GM21737 (cell line): ENCODE measurements around the gene NTM.

Source experiments
- ATAC-seq: cut with Tn5 transposase; IDR thresholded peaks from one replicate; pipeline ENCODE4 v1.9.1; 2021; ENCODE audit warnings: mild to moderate bottlenecking, moderate library complexity; ENCODE audit not compliant: unreplicated experiment

Gene NTM

DNA sequence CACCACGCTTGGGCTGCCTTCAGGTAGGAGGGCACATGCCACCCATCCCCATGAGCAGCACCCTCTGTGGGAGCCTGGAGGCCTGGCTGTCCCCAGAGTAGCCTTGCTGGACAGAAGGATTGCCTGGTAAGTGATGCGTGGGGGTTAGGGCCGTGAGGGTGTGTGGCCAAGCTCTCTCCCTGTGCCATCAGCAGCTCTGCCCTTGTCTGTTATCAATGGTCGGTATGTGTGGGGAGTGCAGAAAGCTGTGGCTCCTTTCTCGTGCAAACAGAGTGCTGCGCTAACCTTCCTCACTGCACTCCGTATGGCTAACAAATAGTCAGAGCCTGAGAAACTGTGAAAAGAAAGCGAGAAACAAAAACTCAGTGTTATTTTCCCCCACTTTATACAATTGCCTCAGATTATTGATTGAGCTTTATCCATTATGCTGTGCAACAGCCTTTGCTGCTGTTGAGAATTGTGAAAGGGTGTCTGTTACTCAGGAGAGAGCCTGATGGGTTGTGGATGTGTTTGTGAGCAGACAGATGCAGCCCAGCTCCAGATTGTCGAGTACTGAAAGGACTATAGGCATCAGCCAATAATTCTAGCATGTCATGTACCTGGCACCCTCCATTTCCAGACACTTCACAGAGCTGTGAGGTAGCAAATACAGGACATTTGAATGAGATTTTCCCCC is 432.2 kb downstream of the NTM start:
- no peak for ATAC-seq

DNA sequence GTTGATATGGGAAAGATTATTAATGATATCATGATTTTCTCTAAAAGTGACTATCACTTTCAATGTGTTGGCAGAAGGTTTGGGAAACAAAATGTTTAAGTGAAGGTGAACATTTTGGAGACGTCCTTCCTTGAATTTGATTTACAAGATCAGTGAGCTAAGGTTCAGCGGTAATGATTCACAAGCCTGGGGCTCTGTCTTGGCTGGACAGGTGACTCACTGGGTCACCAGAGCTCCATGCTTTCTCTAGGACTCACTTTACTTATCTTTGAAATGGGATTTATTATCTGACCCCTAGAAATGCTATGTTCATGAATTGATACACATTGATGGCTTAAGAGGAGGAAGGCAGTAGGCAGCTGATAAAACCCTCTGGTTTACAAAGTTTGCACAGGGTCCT is 437.5 kb downstream of the NTM start:
- no peak for ATAC-seq

DNA sequence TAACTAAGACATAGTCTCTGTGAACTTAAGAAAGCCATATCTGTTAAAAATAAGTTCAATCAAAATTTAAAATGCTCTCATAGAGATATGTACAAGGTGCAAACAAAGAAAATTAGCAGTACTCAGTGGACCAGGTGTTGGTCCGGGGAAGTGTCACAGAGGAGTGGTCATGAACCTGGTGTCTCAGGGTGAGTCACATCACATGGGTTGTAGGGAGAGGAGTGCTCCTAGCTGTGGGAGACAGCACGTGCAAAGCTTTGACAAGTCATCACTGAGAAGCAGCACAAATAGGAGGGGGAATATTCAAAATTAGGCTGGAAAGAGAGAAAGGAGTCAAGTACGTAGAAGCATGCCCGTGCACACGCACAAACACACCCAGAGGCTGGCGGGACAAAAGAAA is 438.1 kb downstream of the NTM start:
- ATAC-seq = no peak

DNA sequence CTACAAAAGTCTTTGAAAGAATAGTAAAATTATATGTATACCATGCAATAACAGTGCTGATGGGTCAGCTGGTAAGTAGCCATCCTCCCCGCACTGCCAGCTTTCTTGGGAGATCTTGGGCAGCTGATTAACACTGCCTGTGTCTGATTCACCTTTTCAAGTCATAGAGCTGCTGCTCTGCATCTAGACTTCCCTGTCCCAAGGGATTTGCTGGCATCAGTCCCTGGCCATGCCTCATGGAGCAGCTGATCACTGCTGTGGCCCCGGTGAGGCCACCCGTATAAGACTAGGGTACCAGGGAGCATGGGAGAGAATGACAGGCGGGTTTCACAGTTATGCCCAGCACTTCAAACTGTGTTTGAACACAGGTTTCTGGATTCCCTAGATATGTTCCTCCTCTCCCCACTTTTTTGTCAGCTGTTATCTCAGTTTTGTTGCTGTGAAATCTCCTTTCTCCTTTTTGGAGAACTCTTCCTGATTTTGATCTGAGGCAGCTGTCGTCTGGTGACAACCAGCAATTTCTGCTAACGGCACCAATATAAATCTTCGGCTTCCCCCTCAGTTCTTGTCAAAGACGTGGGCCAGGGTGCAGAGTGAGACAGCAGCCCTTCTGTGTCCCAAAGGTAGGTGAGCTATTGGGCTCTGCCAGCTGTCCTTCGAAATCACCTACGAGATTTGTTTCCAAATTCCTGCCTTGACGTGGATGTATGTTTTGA is 438.9 kb downstream of the NTM start:
- no peak for ATAC-seq

DNA sequence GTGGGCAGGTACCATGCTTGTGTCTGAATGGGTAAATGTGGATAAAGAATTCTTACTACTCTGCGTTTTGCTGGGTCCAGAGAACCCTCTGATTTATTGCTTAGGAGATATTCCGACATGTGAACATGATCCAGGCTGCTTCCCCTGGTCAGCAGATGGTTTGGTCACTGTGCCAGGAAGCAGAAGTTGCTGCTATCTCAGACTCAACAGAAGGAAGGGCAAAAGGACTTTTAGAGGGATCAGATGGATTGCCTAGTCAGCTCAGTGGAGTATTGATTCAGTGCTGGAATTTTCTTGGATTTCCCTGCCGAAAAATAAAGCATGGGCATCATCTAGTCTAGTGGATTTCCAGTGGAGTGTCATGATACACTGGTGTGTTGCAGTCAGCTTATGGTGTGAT is 440.1 kb downstream of the NTM start:
- no peak for ATAC-seq

DNA sequence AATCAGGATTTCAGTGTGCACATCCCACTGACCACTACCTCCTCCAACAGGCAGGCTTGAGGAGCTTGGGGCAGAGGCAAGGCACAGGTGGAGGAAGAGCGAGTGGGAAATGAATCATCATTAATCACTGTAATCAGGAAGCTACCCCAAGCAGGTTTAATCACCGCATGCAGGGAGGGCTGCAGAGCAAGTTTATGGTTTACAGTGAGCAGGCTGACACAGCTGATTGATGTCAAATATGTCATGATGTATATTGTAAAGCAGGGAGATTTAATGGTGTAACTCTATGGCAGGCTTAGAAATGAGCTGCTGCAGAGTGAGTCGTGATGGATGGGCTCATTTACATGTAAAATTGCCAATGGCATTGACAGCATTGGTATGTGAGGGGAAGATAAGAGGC is 441.0 kb downstream of the NTM start:
- no peak for ATAC-seq

DNA sequence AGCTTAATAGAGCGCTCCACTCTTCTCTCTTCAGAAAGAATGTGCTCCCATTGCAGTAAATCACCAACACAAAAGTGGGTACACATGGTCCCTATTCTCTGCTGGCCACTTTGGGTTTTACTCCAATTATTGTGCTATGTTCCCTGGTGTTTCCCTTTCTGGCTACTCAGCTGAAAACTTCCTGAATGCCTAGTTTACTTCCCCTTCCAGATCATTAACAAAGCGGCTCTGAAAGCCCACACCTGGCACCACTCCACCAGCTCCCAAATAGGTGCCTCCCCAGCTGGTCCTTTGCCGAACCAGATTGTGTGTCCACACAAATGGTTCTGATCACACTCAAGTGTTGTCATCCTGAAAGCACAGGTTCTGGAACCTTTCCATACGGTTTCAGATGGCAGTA is 443.7 kb downstream of the NTM start:
- ATAC-seq = no peak

DNA sequence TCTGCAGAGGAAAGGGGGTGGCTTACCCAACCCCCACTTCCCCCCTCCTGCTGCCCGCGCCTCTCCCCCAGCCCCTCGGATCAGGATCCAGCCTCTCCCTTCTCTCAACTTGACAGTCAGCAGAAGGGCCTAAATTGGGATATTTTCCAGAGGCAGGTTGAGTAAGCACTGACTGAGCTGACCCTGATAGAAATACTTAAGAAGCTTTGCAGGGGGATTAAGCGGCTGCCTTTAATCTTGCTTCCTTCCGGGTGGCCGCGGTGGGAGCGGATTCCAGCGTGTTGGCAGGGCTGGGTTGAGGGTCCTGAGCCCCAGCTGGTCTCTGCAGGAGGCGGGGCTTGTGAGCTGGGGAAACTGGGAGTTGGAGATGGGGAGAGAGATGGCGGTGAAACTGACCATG is 445.2 kb downstream of the NTM start:
- no peak for ATAC-seq

DNA sequence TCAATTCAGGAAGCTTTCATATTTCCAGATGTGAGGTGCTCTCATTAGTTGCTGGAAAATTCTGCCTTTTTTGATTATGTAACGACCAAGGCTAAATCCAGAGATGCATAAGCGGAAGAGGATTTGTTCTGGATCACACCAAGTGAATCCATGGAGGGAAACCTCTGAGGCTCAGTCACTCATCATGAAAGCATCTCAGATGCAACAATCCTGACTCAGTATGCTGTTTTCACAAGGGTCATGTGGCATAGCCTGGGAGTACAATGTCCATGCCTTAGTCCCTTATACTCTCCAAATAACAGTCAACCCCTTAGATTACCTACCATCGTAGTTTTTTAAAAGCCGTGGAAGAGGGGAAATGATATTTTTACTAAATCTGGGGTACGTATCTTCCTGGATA is 445.6 kb downstream of the NTM start:
- ATAC-seq = no peak

DNA sequence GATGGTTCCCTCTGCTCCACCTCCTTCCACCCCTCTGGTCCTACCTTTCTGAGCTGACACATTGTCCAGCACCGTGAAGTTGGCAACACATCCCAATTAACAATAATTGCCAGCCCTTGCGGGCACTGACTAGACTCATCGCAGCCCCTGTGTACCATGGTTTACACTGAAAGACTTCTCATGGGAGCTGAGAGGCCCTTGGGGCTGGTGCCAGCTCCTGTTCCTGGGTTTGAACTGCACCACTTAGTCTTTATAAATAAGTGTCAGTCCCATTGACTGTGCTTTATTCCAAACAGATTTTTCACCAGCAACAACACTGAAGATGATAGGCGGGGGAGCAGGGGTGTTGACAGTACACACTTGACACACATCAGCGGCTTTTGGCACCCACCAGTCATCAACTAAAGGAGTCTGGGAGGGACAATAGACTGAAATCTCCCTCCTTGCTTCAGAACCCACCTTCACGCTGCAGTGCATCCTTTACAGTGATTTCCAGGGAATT is 447.3 kb downstream of the NTM start:
- no peak for ATAC-seq

DNA sequence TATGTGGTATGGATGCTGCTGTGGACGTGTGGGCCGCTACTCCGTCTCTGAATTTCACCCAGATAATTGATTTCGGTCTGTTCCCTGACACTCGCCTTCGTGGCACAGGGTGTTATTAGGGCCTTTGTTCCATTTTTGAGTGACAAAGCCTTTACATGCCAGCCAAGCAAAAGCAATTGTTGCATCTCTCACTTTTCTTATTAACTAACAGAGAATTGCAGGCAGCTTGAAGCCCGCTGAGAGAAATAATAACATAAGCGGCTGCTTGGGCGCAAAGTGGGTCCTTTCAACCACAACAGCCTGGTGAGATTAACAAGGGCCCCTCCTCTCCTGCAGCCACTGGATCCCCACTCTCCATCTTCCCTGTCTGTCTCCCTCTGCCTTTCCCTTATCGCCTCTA is 449.4 kb downstream of the NTM start:
- no peak for ATAC-seq

DNA sequence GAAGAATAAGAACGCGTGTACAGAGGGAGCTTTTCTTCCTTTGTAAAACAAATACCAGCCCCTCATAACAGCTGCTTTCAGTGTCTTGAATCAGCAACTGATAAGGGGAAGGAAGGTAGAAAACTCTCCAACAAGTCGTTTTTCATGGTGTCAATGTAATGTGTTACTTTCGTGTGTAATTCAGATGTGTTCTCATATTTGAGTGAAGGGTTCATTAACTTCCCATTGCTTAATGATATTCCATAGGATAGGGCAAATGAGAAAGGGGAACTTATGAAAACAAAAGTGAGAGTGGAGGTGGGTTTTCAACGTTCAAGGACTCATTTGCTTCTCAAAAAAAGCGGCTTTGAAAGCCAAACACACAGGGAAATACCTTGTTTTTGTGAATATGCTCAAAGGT is 452.1 kb downstream of the NTM start:
- ATAC-seq = no peak

DNA sequence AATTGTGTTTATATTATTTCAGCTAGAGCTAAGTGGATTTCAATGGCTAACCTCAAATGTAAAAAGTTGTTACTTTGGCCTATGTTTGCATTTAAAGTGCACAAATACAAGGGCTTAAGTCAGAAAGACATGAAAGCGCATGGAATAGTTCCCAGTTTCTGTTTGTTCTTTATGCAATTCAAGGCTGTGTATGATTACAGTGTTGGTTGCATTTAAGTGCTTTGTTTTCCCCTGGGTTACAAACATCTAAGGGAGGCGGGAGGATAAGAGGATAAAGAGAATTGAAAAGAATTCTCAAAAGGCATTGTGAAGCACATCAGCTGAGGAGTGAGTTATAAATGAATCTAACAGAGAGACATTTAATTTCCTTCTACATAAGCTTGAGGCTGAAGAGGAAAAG is 453.4 kb downstream of the NTM start:
- no peak for ATAC-seq

DNA sequence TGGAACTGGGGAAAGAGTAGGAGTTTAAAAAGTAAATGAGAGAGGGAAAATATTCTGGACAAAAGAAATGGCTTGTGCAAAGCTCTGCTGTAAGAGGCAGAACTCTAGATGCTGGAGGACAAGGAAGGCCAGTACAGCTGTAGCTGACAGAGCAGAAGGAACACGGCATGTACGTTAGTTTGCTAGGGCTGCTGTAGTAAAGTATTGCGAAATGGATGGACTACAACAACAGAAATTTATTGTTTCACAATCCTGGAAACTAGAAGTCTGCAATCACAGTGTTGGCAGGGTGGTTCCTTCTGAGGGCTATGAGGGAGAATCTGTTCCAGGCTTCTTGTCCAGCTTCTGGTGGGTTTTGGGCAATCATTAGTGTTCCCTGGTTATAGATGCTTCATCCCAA is 454.4 kb downstream of the NTM start:
- ATAC-seq = no peak

DNA sequence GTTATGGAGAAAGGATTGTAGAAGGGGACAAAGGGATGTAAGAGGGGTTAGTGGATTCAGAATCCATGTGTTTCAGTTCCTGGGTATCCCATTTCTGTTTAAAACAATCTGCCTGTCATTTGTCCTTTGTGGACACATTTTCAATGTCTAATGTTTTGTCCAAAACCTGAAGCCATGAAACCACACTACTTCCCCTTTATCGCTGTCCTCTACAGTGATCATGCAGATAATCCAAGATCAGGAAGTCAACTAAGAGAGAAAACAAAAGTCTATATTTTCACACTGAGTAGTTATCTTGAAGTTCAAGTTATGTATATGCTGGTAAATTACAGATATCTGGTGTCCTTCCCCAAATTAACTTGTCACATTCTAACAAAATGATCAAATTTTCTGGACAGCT is 457.0 kb downstream of the NTM start:
- no peak for ATAC-seq

DNA sequence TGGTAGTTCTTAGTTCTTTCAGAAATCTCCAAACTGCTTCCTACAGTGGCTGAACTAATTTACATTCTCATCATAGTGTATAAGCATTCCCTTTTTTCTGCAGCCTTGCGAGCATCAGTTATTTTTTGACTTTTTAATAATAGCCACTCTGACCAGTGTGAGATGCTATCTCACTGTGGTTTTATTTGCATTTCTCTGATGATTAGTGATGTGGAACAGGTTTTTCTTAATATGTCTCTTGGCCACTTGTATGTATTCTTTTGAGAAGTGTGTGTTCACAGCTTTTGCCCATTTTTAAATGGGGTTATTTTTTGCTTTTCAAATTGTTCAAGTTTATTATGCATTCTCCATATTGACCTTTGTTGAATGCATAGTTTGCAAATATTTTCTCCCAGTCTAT is 459.3 kb downstream of the NTM start:
- no peak for ATAC-seq

DNA sequence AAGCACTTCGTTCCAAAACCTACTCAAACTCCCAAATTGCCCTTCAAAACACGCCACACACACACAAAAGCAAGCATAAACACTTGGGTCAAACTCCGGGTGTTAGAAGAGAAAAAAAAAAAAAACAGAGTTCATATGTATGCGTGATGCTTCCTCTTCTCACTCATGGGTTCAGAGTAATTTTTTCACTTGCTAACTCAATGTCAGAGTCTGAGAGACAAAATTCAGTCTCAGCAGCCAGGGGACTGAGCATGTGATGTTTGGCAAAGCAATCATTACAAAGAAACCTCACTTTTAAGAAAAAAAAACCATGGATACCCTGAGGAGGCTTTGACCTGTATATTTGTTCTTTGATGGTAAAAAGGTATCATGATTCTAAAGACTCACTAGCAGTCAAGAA is 461.7 kb downstream of the NTM start:
- ATAC-seq = no peak

DNA sequence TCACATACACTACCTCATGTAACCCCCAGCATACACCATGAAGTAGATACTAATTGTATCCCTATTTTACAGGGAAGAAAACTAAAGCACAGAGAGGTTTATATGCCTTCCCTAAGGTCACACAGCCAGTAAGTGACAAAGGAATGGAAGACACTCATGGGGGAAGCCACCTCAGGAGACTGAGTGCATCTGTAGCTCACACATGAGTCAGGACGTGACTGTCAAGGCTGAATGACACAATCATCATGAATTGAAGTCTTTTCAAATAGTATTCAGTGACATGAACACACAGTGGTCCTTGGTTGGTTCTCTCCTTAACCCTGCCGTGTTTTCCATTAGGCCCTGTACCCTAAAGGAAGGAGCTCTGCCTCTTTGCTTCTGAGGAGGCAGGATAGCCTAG is 463.0 kb downstream of the NTM start:
- ATAC-seq = no peak

DNA sequence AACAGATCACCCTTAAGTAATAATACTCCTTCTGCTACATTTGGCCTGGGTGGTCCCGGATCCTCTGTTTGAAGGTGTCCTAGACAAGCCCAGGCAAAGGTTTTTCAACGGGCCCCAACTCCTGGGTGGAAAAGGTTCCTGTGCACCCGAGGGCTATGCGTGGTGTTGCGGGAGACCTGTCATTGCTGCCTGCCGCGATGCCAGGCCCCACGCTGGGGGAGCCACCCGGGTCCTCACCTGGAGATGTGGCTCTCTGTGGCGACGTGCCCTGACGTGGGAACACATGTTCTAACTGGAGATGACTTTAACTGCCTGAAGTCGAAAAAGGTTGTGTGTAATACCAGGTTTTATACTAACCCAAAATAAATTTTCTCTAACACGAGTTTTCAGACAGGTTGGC is 467.1 kb downstream of the NTM start:
- no peak for ATAC-seq

DNA sequence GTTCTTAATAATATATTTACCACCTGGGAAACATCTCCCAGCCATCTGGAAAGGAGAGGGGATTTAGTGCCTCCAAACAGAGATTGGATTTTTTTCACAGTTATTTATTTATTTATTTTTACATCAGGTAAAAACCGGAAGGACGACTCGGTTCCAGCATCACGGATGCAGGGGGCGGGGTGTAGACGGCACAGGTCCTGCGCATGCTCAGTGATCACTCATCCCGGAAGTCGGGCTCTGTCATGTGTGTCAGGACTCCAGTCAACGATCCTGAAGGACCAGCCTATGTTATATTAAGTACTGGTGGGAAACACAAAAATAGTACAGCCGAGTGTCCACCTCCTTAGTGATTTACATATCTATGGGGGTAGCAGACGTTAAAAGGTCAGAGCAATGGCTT is 467.6 kb downstream of the NTM start:
- ATAC-seq = no peak

DNA sequence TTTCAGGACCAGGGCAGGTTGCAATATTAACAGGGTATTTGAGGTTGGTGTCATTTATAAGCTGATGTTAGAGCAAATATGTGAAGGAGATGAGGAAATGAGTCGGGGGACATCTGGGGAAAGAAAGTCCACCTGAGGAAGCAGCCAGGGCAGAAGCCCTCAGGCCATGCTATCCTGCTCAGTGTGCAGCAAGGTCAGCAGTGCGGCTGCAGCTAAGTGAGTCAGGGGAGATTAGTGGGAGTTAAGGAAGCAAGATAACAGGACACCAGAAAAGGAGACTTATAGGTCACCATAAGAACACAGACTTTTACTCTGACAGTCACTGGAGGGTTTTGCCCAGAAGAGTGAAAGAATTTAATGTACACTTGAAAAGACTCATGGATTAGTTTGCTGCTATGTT is 468.9 kb downstream of the NTM start:
- no peak for ATAC-seq

DNA sequence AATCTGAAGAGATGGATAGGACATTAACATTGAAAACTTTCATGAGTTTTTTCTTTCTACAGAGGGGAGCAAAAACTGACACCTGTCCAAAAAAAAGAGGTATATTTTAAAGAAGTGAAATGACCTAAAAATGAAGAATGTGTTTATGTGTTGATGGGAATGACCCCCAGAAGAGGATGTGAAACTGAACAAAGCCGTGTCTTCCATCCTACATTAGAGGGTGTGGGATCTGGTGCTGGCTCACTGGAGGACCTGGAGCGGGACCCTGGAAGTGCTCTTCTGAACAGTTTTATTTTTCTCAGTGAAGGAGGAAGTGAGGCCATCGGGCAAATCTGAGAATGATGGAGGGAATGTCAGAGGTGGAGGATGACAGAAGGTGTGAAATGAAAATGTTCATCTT is 470.1 kb downstream of the NTM start:
- ATAC-seq = no peak

DNA sequence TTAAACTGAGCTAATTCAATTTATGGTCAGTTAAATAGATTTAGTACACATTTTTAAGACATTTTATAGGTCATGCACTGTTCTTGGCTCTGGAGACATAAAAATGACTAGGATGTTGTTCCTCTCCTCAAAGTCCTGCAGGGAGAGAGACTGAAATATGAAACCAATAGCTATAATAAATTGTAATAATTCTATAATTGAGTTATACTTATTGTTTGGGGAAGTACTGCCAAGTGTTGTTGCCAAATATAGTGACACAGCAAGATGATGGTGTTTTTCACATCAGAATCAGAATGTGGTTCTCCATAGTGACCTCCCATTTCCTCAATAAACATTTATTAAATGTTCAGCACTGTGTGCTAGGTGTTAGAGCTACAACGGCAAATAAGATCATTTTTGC is 470.6 kb downstream of the NTM start:
- no peak for ATAC-seq
